Karpas-422 (cell line): ENCODE data around the gene GALNTL6. TPM values are rescaled to one million over a fixed set of nuclear protein-coding genes. Genes with fewer than 3 reads are reported as not detected.

ENCODE experiments used
- DNase-seq: peaks from one replicate; pipeline ENCODE4 v3.0.0-alpha.2; 2015
- H2AFZ ChIP-seq: fragments of 200-600 bp; sonication (generic); 2 replicates; pipeline ENCODE4 v1.6.1; 2014; ENCODE audit warnings: antibody characterized with exemption, low read length, mixed read lengths
- H3K27ac ChIP-seq: fragments of 200-600 bp; sonication (generic); 2 replicates; pipeline ENCODE4 v1.5.1; 2014; ENCODE audit warnings: mild to moderate bottlenecking, low read length, moderate library complexity
- H3K27me3 ChIP-seq: fragments of 200-600 bp; sonication (generic); 2 replicates; pipeline ENCODE4 v1.6.1; 2014; ENCODE audit warnings: low read length, mixed read lengths
- H3K36me3 ChIP-seq: fragments of 200-600 bp; sonication (generic); 2 replicates; pipeline ENCODE4 v1.6.1; 2014; ENCODE audit warnings: low read length, mixed read lengths; ENCODE audit not compliant: insufficient read depth
- H3K4me1 ChIP-seq: fragments of 200-600 bp; sonication (generic); 2 replicates; pipeline ENCODE4 v1.6.1; 2014; ENCODE audit warnings: mild to moderate bottlenecking, low read length, mixed read lengths
- H3K4me2 ChIP-seq: fragments of 200-600 bp; sonication (generic); 2 replicates; pipeline ENCODE4 v1.6.1; 2014; ENCODE audit warnings: low read length, low read depth, mild to moderate bottlenecking; ENCODE audit not compliant: poor library complexity, severe bottlenecking
- H3K4me3 ChIP-seq: fragments of 200-600 bp; sonication (generic); 2 replicates; pipeline ENCODE4 v1.5.1; 2014; ENCODE audit warnings: mild to moderate bottlenecking, antibody characterized with exemption, low read length, mixed read lengths
- H3K79me2 ChIP-seq: fragments of 200-600 bp; sonication (generic); 2 replicates; pipeline ENCODE4 v1.6.1; 2014; ENCODE audit warnings: mild to moderate bottlenecking, low read length, mixed read lengths
- H3K9ac ChIP-seq: fragments of 200-600 bp; sonication (generic); 2 replicates; pipeline ENCODE4 v1.6.0; 2014; ENCODE audit warnings: low read length
- H3K9me2 ChIP-seq: fragments of 200-600 bp; sonication (generic), shearing (Covaris generic); replicated peaks from 2 replicates; pipeline ENCODE4 v1.6.0; 2014; ENCODE audit warnings: mild to moderate bottlenecking, low read length, moderate library complexity; ENCODE audit not compliant: insufficient read depth
- H3K9me3 ChIP-seq: fragments of 300-700, 200-600 bp; sonication (generic); 2 replicates; pipeline ENCODE4 v1.6.1; 2014; ENCODE audit warnings: low read length, mixed read lengths
- H4K20me1 ChIP-seq: fragments of 200-600 bp; sonication (generic); 2 replicates; pipeline ENCODE4 v1.6.1; 2014; ENCODE audit warnings: mild to moderate bottlenecking, antibody characterized with exemption, low read length, low read depth; ENCODE audit not compliant: insufficient read depth
- total RNA-seq: library from RNA; depleted of rRNA; stranded (reverse); fragments of >200 nt; shearing (Covaris generic); gene quantifications from 2 replicates; pipeline ENCODE4 v1.2.3, GENCODE V29; 2014; ENCODE audit warnings: low replicate concordance

GALNTL6 gene
- total RNA-seq, 1 experiment from 2014 or later: not detected

GRCh38 chr4:172989984-172990820, 1177.0 kb downstream of the GALNTL6 start:
- Histone ChIP-seq H3K9ac (no peak overlapping the region), H3K4me2 (no peak overlapping the region), H3K9me2 (no peaks in the 10 kb centered on the region)

GRCh38 chr4:172992648-172993378, 1179.6 kb downstream of the GALNTL6 start:
- Histone ChIP-seq H3K9me2 (no peaks in the 10 kb centered on the region), H3K79me2 (no peaks in the 10 kb centered on the region), H3K4me1 (peaks cover 3% of the 10 kb centered on the region; the same call in 1 of the 2 replicates), H3K4me2 (no peak overlapping the region), H3K36me3 (no peaks in the 10 kb centered on the region), H3K27me3 (no peaks in the 10 kb centered on the region), H3K27ac (no peak overlapping the region), H4K20me1 (no peaks in the 10 kb centered on the region), H3K9me3 (no peaks in the 10 kb centered on the region), H2AFZ (no peak overlapping the region), H3K9ac (no peak overlapping the region), H3K4me3 (no peak overlapping the region)
- DNase-seq: no peak

More at GRCh38 chr4:172989984-172990820, 1177.0 kb downstream of the GALNTL6 start:
- no peak overlapping the region for H2AFZ ChIP-seq
- no peaks in the 10 kb centered on the region for H3K36me3 ChIP-seq
- H3K4me3 ChIP-seq: no peak overlapping the region
- no peak for DNase-seq
- H3K27me3 ChIP-seq: no peaks in the 10 kb centered on the region
- H3K9me3 ChIP-seq: no peaks in the 10 kb centered on the region
- no peaks in the 10 kb centered on the region for H4K20me1 ChIP-seq
- no peaks in the 10 kb centered on the region for H3K79me2 ChIP-seq
- H3K27ac ChIP-seq: no peak overlapping the region
- H3K4me1 ChIP-seq: no peaks in the 10 kb centered on the region

GRCh38 chr4:172995161-172995560, 1182.0 kb downstream of the GALNTL6 start:
- Histone ChIP-seq H4K20me1 (no peaks in the 10 kb centered on the region), H3K4me1 (peaks cover 7% of the 10 kb centered on the region; the same call in 1 of the 2 replicates), H3K79me2 (no peaks in the 10 kb centered on the region), H3K27me3 (no peaks in the 10 kb centered on the region), H3K36me3 (no peaks in the 10 kb centered on the region), H3K4me3 (no peak overlapping the region), H3K9me2 (no peaks in the 10 kb centered on the region), H3K9me3 (no peaks in the 10 kb centered on the region), H3K27ac (no peak overlapping the region), H2AFZ (no peak overlapping the region), H3K9ac (no peak overlapping the region), H3K4me2 (no peak overlapping the region)
- no peak for DNase-seq

- no peak overlapping the region for H3K4me3 ChIP-seq
- H3K27ac ChIP-seq: no peak overlapping the region
- H3K79me2 ChIP-seq: no peaks in the 10 kb centered on the region
- no peak for DNase-seq
- H3K9me2 ChIP-seq: no peaks in the 10 kb centered on the region
- H3K27me3 ChIP-seq: no peaks in the 10 kb centered on the region
- no peak overlapping the region for H2AFZ ChIP-seq
- H3K36me3 ChIP-seq: no peaks in the 10 kb centered on the region
- H3K9me3 ChIP-seq: no peaks in the 10 kb centered on the region
- H3K4me2 ChIP-seq: no peak overlapping the region
- peaks cover 7% of the 10 kb centered on the region; the same call in 1 of the 2 replicates for H3K4me1 ChIP-seq
- no peak overlapping the region for H3K9ac ChIP-seq
- no peaks in the 10 kb centered on the region for H4K20me1 ChIP-seq
Measured at GRCh38 chr4:172995704-172996103, 1182.5 kb downstream of the GALNTL6 start.

- Histone ChIP-seq H3K4me2 (peak overlapping the region; percentile 24), H3K9me2 (no peaks in the 10 kb centered on the region), H3K9me3 (no peaks in the 10 kb centered on the region), H4K20me1 (no peaks in the 10 kb centered on the region), H3K9ac (no peak overlapping the region), H3K4me3 (no peak overlapping the region), H3K79me2 (no peaks in the 10 kb centered on the region), H2AFZ (peak overlapping the region; percentile 49; the same call in 1 of the 2 replicates), H3K36me3 (no peaks in the 10 kb centered on the region), H3K4me1 (peaks cover 7% of the 10 kb centered on the region; the same call in 1 of the 2 replicates), H3K27ac (no peak overlapping the region), H3K27me3 (no peaks in the 10 kb centered on the region)
- DNase-seq: no peak
Measured at GRCh38 chr4:172996571-172997216, 1183.5 kb downstream of the GALNTL6 start.

- Histone ChIP-seq H3K79me2 (no peaks in the 10 kb centered on the region), H3K9me2 (no peaks in the 10 kb centered on the region), H3K27ac (no peak overlapping the region), H3K27me3 (no peaks in the 10 kb centered on the region), H3K4me2 (peak overlapping the region; percentile 24), H3K4me3 (no peak overlapping the region), H3K9me3 (no peaks in the 10 kb centered on the region), H4K20me1 (no peaks in the 10 kb centered on the region), H3K4me1 (peaks cover 7% of the 10 kb centered on the region; the same call in 1 of the 2 replicates), H3K9ac (no peak overlapping the region), H2AFZ (peak overlapping the region; percentile 49; the same call in 1 of the 2 replicates), H3K36me3 (no peaks in the 10 kb centered on the region)
- no peak for DNase-seq
Measured at GRCh38 chr4:172997217-172997609, 1184.0 kb downstream of the GALNTL6 start.

- no peak overlapping the region for H3K9ac ChIP-seq
- no peaks in the 10 kb centered on the region for H3K9me3 ChIP-seq
- no peak overlapping the region for H2AFZ ChIP-seq
- H3K27me3 ChIP-seq: no peaks in the 10 kb centered on the region
- no peak overlapping the region for H3K27ac ChIP-seq
- no peak overlapping the region for H3K4me2 ChIP-seq
- no peaks in the 10 kb centered on the region for H3K79me2 ChIP-seq
- H3K36me3 ChIP-seq: no peaks in the 10 kb centered on the region
- DNase-seq: no peak
- no peaks in the 10 kb centered on the region for H4K20me1 ChIP-seq
- H3K4me1 ChIP-seq: peaks cover 7% of the 10 kb centered on the region; the same call in 1 of the 2 replicates
- no peaks in the 10 kb centered on the region for H3K9me2 ChIP-seq
- no peak overlapping the region for H3K4me3 ChIP-seq
Measured at GRCh38 chr4:172997856-172998255, 1184.7 kb downstream of the GALNTL6 start.
